ENCODE results near the gene FAM170B. TPM values are rescaled to one million over a fixed set of nuclear protein-coding genes. Genes with fewer than 3 reads are reported as not detected.

The FAM170B gene
- total RNA-seq, 1 donor from 2014 or later = not detected

GRCh38 chr10:49114718-49115014, 19.2 kb downstream of the FAM170B start:
- Histone ChIP-seq H3K9me3 (ENCODE audit: low read depth) (no peaks in the 10 kb centered on the region), H3K27ac (no peak overlapping the region), H3K27me3 (peaks cover 25% of the 10 kb centered on the region), H3K36me3 (no peaks in the 10 kb centered on the region), H3K9ac (peak overlapping the region; percentile 52), H3K4me1 (peaks cover 22% of the 10 kb centered on the region), H3K79me2 (ENCODE audit: low read depth) (no peaks in the 10 kb centered on the region), H3K4me3 (peak overlapping the region; percentile 65), H3K4me2 (peak overlapping the region; percentile 86), H2AFZ (replicated peaks) (peak overlapping the region; percentile 99), H3F3A (ENCODE audit: low read depth) (peaks cover 30% of the 10 kb centered on the region), H4K20me1 (ENCODE audit: low read depth) (no peaks in the 10 kb centered on the region)
- TF ChIP-seq CTCF (IDR thresholded peaks at IDR 0.05) = no peak
- no peak for TF ChIP-seq EZH2 (IDR thresholded peaks at IDR 0.05)
- no peak for TF ChIP-seq EZH2phosphoT487 (IDR thresholded peaks at IDR 0.05)
- H3K4me3 Mint-ChIP-seq = peak overlapping the region; percentile 89
- H3K4me1 Mint-ChIP-seq = peaks cover 20% of the 10 kb centered on the region
- H3K9me3 Mint-ChIP-seq = no peaks in the 10 kb centered on the region
- peaks cover 13% of the 10 kb centered on the region for H3K27me3 Mint-ChIP-seq (ENCODE audit: insufficient read depth, low read depth)
- H3K36me3 Mint-ChIP-seq = no peaks in the 10 kb centered on the region
- peak overlapping the region; percentile 81 for H3K27ac Mint-ChIP-seq
- DNase-seq (ENCODE audit: low spot score) = no peak

- Mint-ChIP-seq H3K27me3 (ENCODE audit: insufficient read depth, low read depth) (peaks cover 13% of the 10 kb centered on the region), H3K4me3 (no peak overlapping the region), H3K9me3 (no peaks in the 10 kb centered on the region), H3K36me3 (peaks cover 3% of the 10 kb centered on the region), H3K4me1 (peaks cover 21% of the 10 kb centered on the region), H3K27ac (no peak overlapping the region)
- peaks cover 28% of the 10 kb centered on the region for H3F3A ChIP-seq (ENCODE audit: low read depth)
- H3K9me3 ChIP-seq (ENCODE audit: low read depth) = no peaks in the 10 kb centered on the region
- H4K20me1 ChIP-seq (ENCODE audit: low read depth) = no peaks in the 10 kb centered on the region
- no peak for DNase-seq (ENCODE audit: low spot score)
- H3K27ac ChIP-seq = no peak overlapping the region
- no peak overlapping the region for H3K4me2 ChIP-seq
- peaks cover 25% of the 10 kb centered on the region for H3K27me3 ChIP-seq
- H3K9ac ChIP-seq = no peak overlapping the region
- TF ChIP-seq EZH2 (IDR thresholded peaks at IDR 0.05) (no peak), EZH2phosphoT487 (IDR thresholded peaks at IDR 0.05) (no peak), CTCF (IDR thresholded peaks at IDR 0.05) (no peak)
- no peaks in the 10 kb centered on the region for H3K79me2 ChIP-seq (ENCODE audit: low read depth)
- no peaks in the 10 kb centered on the region for H3K36me3 ChIP-seq
- H2AFZ ChIP-seq (replicated peaks) = no peak overlapping the region
- H3K4me3 ChIP-seq = no peak overlapping the region
- peaks cover 20% of the 10 kb centered on the region for H3K4me1 ChIP-seq
Measured at GRCh38 chr10:49113741-49114141, 20.1 kb downstream of the FAM170B start.

GRCh38 chr10:49112851-49113250, 21.0 kb downstream of the FAM170B start:
- Histone ChIP-seq H4K20me1 (ENCODE audit: low read depth) (no peaks in the 10 kb centered on the region), H3K27me3 (peaks cover 25% of the 10 kb centered on the region), H3K4me2 (no peak overlapping the region), H3K4me3 (no peak overlapping the region), H2AFZ (replicated peaks) (no peak overlapping the region), H3K79me2 (ENCODE audit: low read depth) (no peaks in the 10 kb centered on the region), H3K9ac (no peak overlapping the region), H3K27ac (no peak overlapping the region), H3K36me3 (no peaks in the 10 kb centered on the region), H3F3A (ENCODE audit: low read depth) (peaks cover 19% of the 10 kb centered on the region), H3K4me1 (peaks cover 11% of the 10 kb centered on the region), H3K9me3 (ENCODE audit: low read depth) (no peaks in the 10 kb centered on the region)
- H3K4me1 Mint-ChIP-seq = peaks cover 12% of the 10 kb centered on the region
- DNase-seq (ENCODE audit: low spot score) = no peak
- H3K27ac Mint-ChIP-seq = no peak overlapping the region
- TF ChIP-seq EZH2 (IDR thresholded peaks at IDR 0.05) (no peak), CTCF (IDR thresholded peaks at IDR 0.05) (no peak), EZH2phosphoT487 (IDR thresholded peaks at IDR 0.05) (no peak)
- peaks cover 3% of the 10 kb centered on the region for H3K36me3 Mint-ChIP-seq
- peaks cover 11% of the 10 kb centered on the region for H3K27me3 Mint-ChIP-seq (ENCODE audit: insufficient read depth, low read depth)
- no peaks in the 10 kb centered on the region for H3K9me3 Mint-ChIP-seq
- H3K4me3 Mint-ChIP-seq = no peak overlapping the region

Measured in neural progenitor cell (in vitro differentiated cells).